Measurements from ENCODE around the gene BCAS1.

Gene BCAS1

GRCh38 chr20:54073288-54073687, 2.9 kb upstream of the BCAS1 start:
- TF ChIP-seq POLR2A (IDR thresholded peaks at IDR 0.05; ENCODE audit: extremely low read depth, insufficient read length), result no peak
- TF ChIP-seq, protein P1, sequence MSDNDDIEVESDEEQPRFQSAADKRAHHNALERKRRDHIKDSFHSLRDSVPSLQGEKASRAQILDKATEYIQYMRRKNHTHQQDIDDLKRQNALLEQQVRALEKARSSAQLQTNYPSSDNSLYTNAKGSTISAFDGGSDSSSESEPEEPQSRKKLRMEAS (IDR thresholded peaks at IDR 0.05; ENCODE audit: low read depth, low read length), result no peak
- no peak overlapping the region for H3K4me3 ChIP-seq (ENCODE audit: low read depth, low read length)
- DNase-seq (ENCODE audit: low read depth), result no peak

- DNase-seq (ENCODE audit: low read depth), result no peak
- TF ChIP-seq, protein P1 (IDR thresholded peaks at IDR 0.05; ENCODE audit: low read depth, low read length), result no peak
- TF ChIP-seq POLR2A (IDR thresholded peaks at IDR 0.05; ENCODE audit: extremely low read depth, insufficient read length) (no peak), MYC (IDR thresholded peaks at IDR 0.05; ENCODE audit: low read depth, low read length) (no peak), CTCF (IDR thresholded peaks at IDR 0.05; ENCODE audit: low read depth, low read length) (no peak)
Measured at GRCh38 chr20:54069501-54069971, 858 bp downstream of the BCAS1 start.

GRCh38 chr20:54068966-54069365, 1.4 kb downstream of the BCAS1 start:
- H3K4me3 ChIP-seq (ENCODE audit: low read depth, low read length), result no peak overlapping the region
- no peak for TF ChIP-seq MYC (IDR thresholded peaks at IDR 0.05; ENCODE audit: low read depth, low read length)
- no peak for TF ChIP-seq CTCF (IDR thresholded peaks at IDR 0.05; ENCODE audit: low read depth, low read length)
- TF ChIP-seq POLR2A (IDR thresholded peaks at IDR 0.05; ENCODE audit: extremely low read depth, insufficient read length), result no peak
- TF ChIP-seq, protein P1 (IDR thresholded peaks at IDR 0.05; ENCODE audit: low read depth, low read length), result no peak
- DNase-seq (ENCODE audit: low read depth), result no peak

More at GRCh38 chr20:54069501-54069971, 858 bp downstream of the BCAS1 start:
- no peak overlapping the region for H3K4me3 ChIP-seq (ENCODE audit: low read depth, low read length)

DNA sequence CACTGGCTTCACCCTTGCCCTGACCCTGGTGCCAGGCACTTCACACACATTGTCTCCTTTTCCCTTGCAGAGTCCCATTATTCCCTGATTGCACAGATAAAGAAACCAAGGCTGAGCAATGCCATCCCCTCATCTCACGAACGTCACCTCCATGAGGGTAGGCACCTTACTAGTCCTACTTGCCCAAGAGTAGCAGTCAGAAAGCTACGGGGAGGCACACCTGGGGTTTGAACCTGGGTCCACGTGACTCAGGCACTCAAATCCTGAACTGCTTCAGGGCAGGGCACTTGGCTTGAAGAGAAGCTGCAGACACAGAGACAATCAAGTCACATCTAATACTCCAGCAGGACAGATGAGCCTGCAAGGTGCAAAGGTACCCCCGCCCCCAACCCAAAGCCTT, 1.9 kb downstream of the BCAS1 start:
- TF ChIP-seq MYC (IDR thresholded peaks at IDR 0.05; ENCODE audit: low read depth, low read length) (no peak), POLR2A (IDR thresholded peaks at IDR 0.05; ENCODE audit: extremely low read depth, insufficient read length) (no peak), CTCF (IDR thresholded peaks at IDR 0.05; ENCODE audit: low read depth, low read length) (no peak)
- TF ChIP-seq, protein P1 (IDR thresholded peaks at IDR 0.05; ENCODE audit: low read depth, low read length), result no peak
- no peak overlapping the region for H3K4me3 ChIP-seq (ENCODE audit: low read depth, low read length)
- DNase-seq (ENCODE audit: low read depth), result no peak

GRCh38 chr20:54067606-54068174, 2.7 kb downstream of the BCAS1 start:
- no peak overlapping the region for H3K4me3 ChIP-seq (ENCODE audit: low read depth, low read length)
- no peak for TF ChIP-seq POLR2A (IDR thresholded peaks at IDR 0.05; ENCODE audit: extremely low read depth, insufficient read length)
- no peak for TF ChIP-seq MYC (IDR thresholded peaks at IDR 0.05; ENCODE audit: low read depth, low read length)
- TF ChIP-seq CTCF (IDR thresholded peaks at IDR 0.05; ENCODE audit: low read depth, low read length), result no peak
- TF ChIP-seq, protein P1 (IDR thresholded peaks at IDR 0.05; ENCODE audit: low read depth, low read length), result no peak
- no peak for DNase-seq (ENCODE audit: low read depth)

- TF ChIP-seq, protein P1 (IDR thresholded peaks at IDR 0.05; ENCODE audit: low read depth, low read length), result no peak
- no peak for TF ChIP-seq MYC (IDR thresholded peaks at IDR 0.05; ENCODE audit: low read depth, low read length)
- TF ChIP-seq CTCF (IDR thresholded peaks at IDR 0.05; ENCODE audit: low read depth, low read length), result no peak
- no peak for TF ChIP-seq POLR2A (IDR thresholded peaks at IDR 0.05; ENCODE audit: extremely low read depth, insufficient read length)
- H3K4me3 ChIP-seq (ENCODE audit: low read depth, low read length), result no peak overlapping the region
- no peak for DNase-seq (ENCODE audit: low read depth)
Measured at GRCh38 chr20:54065601-54066038, 4.8 kb downstream of the BCAS1 start.

Data from NB4 (cell line).